IPS-NIHi11 (cell line): ENCODE results near the gene CTAGE6.
"Not testable (repeated sequence)": the region's sequence is repeated elsewhere in the genome, so short reads cannot be mapped to it uniquely, and the experiment has no call there.

ENCODE experiments used
- DNase-seq: peaks from one replicate; pipeline ENCODE4 v3.0.0; 2012; ENCODE audit warnings: mixed read lengths, low spot score

Gene CTAGE6

GRCh38 chr7:143715543-143716193 is 41.8 kb downstream of the CTAGE6 start:
- not testable (repeated sequence) for DNase-seq

GRCh38 chr7:143714581-143715454 is 42.7 kb downstream of the CTAGE6 start:
- not testable (repeated sequence) for DNase-seq

GRCh38 chr7:143712381-143712780 is 45.1 kb downstream of the CTAGE6 start:
- DNase-seq: not testable (repeated sequence)

GRCh38 chr7:143711727-143712324 is 45.7 kb downstream of the CTAGE6 start:
- DNase-seq: not testable (repeated sequence)

- DNase-seq: not testable (repeated sequence)
Observed at GRCh38 chr7:143709895-143710294, 47.6 kb downstream of the CTAGE6 start.
